Suprapubic skin (tissue), 4 donors: Measurements from ENCODE around the gene UBXN4. TPM values are rescaled to one million over a fixed set of nuclear protein-coding genes. Genes with fewer than 3 reads are reported as not detected.

Experiments used
- DNase-seq, 2 donors: peaks; one replicate each; pipeline ENCODE4 v3.0.0-alpha.2; 2019; ENCODE audit warnings: low spot score in 2 of 2
- H3K27ac ChIP-seq: fragments of 200-600 bp; sonication (generic); one replicate; pipeline ENCODE4 v1.5.1; 2019
- H3K27me3 ChIP-seq: fragments of 200-600 bp; sonication (generic); one replicate; pipeline ENCODE4 v1.5.1; 2019
- H3K36me3 ChIP-seq: fragments of 200-600 bp; sonication (generic); one replicate; pipeline ENCODE4 v1.5.1; 2019
- H3K4me1 ChIP-seq: fragments of 200-600 bp; sonication (generic); one replicate; pipeline ENCODE4 v1.5.1; 2019
- H3K4me3 ChIP-seq: fragments of 200-600 bp; sonication (generic); one replicate; pipeline ENCODE4 v1.5.1; 2019; ENCODE audit warnings: mild to moderate bottlenecking
- H3K9me3 ChIP-seq: fragments of 200-600 bp; sonication (generic); one replicate; pipeline ENCODE4 v1.5.1; 2019
- EP300 ChIP-seq: sonication (generic); formaldehyde crosslinking; IDR thresholded peaks from one replicate; pipeline ENCODE4 v1.6.1; 2017; ENCODE audit warnings: antibody characterized with exemption
- POLR2A ChIP-seq, 2 donors: fragments of 450-650 bp; IDR thresholded peaks; one replicate each; pipeline ENCODE4 v1.6.1; 2017; ENCODE audit warnings: antibody characterized with exemption in 2 of 2, mild to moderate bottlenecking in 2 of 2, moderate library complexity in 2 of 2
- POLR2AphosphoS5 ChIP-seq, 3 donors: sonication (generic); formaldehyde crosslinking; IDR thresholded peaks; one replicate each; pipeline ENCODE4 v1.6.1; 2017; ENCODE audit warnings: antibody characterized with exemption in 3 of 3
- WGBS: methylation state at CpG from one replicate; pipeline ENCODE4 v1.1.5; 2018; 5-methylcytosine and 5-hydroxymethylcytosine counted together
- total RNA-seq, 4 donors: library from RNA; depleted of rRNA; stranded (reverse); fragments of >200 nt; gene quantifications; one replicate each; pipeline ENCODE4 v1.1.0, GENCODE V29; 2016
- TF ChIP-seq, protein P1 (sequence below), 2 donors: fragments of 200-600 bp in 1 of 2; fragments of 450-650 bp in 1 of 2; sonication (generic) in 1 of 2; IDR thresholded peaks; one replicate each; pipeline ENCODE4 v1.5.1; 2016 to 2019; ENCODE audit warnings: antibody characterized with exemption in 2 of 2, mild to moderate bottlenecking in 1 of 2, moderate library complexity in 1 of 2

The UBXN4 gene
- total RNA-seq, 4 donors from 2014 or later = 61.7 to 88.3 (median 69.3) TPM

DNA sequence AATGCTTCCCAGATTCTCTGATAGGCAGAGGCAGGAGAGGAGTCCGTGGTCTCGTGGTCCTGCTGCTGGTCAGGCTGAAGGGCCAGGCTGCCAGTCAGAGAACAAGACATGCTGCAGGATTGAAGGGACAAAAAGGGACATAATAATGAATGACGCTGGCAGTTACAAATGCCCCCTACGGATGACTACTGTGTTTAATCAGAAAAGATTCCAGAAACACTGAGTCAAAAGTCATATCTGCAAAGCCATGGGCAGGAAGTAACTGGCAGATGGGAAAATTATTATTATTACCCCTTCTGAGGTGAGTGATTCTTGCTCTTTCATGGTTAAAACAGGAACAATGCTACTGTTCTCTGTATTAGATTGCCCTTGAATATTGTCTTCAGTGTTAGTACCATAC lies 76.3 kb downstream of the UBXN4 start:
- DNase-seq = no peak
- H3K27me3 ChIP-seq = no peaks in the 10 kb centered on the region
- H3K9me3 ChIP-seq = no peaks in the 10 kb centered on the region
- TF ChIP-seq, protein P1, sequence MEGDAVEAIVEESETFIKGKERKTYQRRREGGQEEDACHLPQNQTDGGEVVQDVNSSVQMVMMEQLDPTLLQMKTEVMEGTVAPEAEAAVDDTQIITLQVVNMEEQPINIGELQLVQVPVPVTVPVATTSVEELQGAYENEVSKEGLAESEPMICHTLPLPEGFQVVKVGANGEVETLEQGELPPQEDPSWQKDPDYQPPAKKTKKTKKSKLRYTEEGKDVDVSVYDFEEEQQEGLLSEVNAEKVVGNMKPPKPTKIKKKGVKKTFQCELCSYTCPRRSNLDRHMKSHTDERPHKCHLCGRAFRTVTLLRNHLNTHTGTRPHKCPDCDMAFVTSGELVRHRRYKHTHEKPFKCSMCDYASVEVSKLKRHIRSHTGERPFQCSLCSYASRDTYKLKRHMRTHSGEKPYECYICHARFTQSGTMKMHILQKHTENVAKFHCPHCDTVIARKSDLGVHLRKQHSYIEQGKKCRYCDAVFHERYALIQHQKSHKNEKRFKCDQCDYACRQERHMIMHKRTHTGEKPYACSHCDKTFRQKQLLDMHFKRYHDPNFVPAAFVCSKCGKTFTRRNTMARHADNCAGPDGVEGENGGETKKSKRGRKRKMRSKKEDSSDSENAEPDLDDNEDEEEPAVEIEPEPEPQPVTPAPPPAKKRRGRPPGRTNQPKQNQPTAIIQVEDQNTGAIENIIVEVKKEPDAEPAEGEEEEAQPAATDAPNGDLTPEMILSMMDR (IDR thresholded peaks at IDR 0.05) = no peak
- TF ChIP-seq POLR2A (IDR thresholded peaks at IDR 0.05) (no peak), EP300 (no peak), POLR2AphosphoS5 (IDR thresholded peaks at IDR 0.05) (no peak)
- 85% methylated on average over 4 of the region's 4 CpGs for WGBS
- H3K4me1 ChIP-seq = no peaks in the 10 kb centered on the region
- H3K36me3 ChIP-seq = no peaks in the 10 kb centered on the region
- H3K4me3 ChIP-seq = no peak overlapping the region
- H3K27ac ChIP-seq = no peak overlapping the region

GRCh38 chr2:135818937-135819610 lies 77.4 kb downstream of the UBXN4 start:
- Histone ChIP-seq H3K9me3 (no peaks in the 10 kb centered on the region), H3K4me3 (no peak overlapping the region), H3K27me3 (no peaks in the 10 kb centered on the region), H3K27ac (no peak overlapping the region), H3K36me3 (no peaks in the 10 kb centered on the region), H3K4me1 (no peaks in the 10 kb centered on the region)
- TF ChIP-seq POLR2A (IDR thresholded peaks at IDR 0.05) (no peak), EP300 (no peak), POLR2AphosphoS5 (IDR thresholded peaks at IDR 0.05) (no peak)
- TF ChIP-seq, protein P1 (IDR thresholded peaks at IDR 0.05) = no peak
- no peak for DNase-seq
- 66% methylated on average over 7 of the region's 8 CpGs for WGBS

DNA sequence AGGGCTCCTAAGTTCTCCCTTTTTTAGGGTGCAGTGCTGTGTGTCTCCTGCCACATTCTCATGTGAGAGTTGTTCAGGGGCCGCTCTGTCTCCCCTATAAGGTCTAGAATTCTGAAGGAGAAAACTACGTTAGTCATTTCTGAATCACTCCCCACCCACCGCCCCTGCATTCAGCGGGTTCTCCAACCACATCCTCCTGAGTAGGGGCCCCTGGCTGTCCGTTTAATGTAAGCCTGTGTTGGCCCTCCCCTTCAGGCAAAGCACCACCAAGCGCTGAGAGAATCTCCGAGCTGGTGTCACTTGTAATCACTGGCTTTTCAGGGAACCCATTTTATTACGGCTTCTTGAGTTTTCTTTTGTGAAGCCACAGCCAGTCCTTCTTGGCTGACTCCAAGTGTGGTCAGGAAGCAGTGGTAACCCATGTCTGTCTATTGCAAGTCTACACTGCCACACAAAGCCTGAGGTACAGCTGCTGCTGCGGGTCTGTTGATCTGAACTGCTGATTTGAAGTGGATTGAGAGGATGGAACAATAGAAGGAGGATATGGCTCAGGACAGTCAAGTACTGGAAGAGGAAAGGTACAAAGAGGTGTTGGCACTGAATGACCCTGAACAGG lies 78.5 kb downstream of the UBXN4 start:
- H3K4me1 ChIP-seq = no peaks in the 10 kb centered on the region
- no peak for DNase-seq
- no peaks in the 10 kb centered on the region for H3K9me3 ChIP-seq
- H3K36me3 ChIP-seq = no peaks in the 10 kb centered on the region
- no peak overlapping the region for H3K4me3 ChIP-seq
- no peaks in the 10 kb centered on the region for H3K27me3 ChIP-seq
- no peak overlapping the region for H3K27ac ChIP-seq
- WGBS = 73% methylated on average over 4 of the region's 9 CpGs
- TF ChIP-seq, protein P1 (IDR thresholded peaks at IDR 0.05) = no peak
- TF ChIP-seq EP300 (no peak), POLR2A (IDR thresholded peaks at IDR 0.05) (no peak), POLR2AphosphoS5 (IDR thresholded peaks at IDR 0.05) (no peak)

- H3K9me3 ChIP-seq = no peaks in the 10 kb centered on the region
- no peak overlapping the region for H3K4me3 ChIP-seq
- WGBS = 98% methylated on average over 2 of the region's 2 CpGs
- H3K36me3 ChIP-seq = no peaks in the 10 kb centered on the region
- DNase-seq = no peak
- H3K27me3 ChIP-seq = no peaks in the 10 kb centered on the region
- no peak for TF ChIP-seq POLR2A (IDR thresholded peaks at IDR 0.05)
- no peak for TF ChIP-seq EP300
- no peaks in the 10 kb centered on the region for H3K4me1 ChIP-seq
- no peak overlapping the region for H3K27ac ChIP-seq
These were observed 79.5 kb downstream of the UBXN4 start for GRCh38 chr2:135821190-135821589.

GRCh38 chr2:135822855-135823254 lies 81.2 kb downstream of the UBXN4 start:
- Histone ChIP-seq H3K4me3 (no peak overlapping the region), H3K4me1 (no peaks in the 10 kb centered on the region), H3K27me3 (no peaks in the 10 kb centered on the region), H3K9me3 (no peaks in the 10 kb centered on the region), H3K36me3 (no peaks in the 10 kb centered on the region), H3K27ac (no peak overlapping the region)
- no peak for DNase-seq
- WGBS = 86% methylated on average over 1 of the region's 1 CpG
- TF ChIP-seq POLR2AphosphoS5 (IDR thresholded peaks at IDR 0.05) (no peak), EP300 (no peak), POLR2A (IDR thresholded peaks at IDR 0.05) (no peak)
- TF ChIP-seq, protein P1 (IDR thresholded peaks at IDR 0.05) = no peak
